ENCODE results near the gene LZTR1. TPM values are rescaled to one million over a fixed set of nuclear protein-coding genes. Genes with fewer than 3 reads are reported as not detected.

Gene LZTR1
- total RNA-seq, 1 experiment from 2014 or later = 23.4 TPM

DNA sequence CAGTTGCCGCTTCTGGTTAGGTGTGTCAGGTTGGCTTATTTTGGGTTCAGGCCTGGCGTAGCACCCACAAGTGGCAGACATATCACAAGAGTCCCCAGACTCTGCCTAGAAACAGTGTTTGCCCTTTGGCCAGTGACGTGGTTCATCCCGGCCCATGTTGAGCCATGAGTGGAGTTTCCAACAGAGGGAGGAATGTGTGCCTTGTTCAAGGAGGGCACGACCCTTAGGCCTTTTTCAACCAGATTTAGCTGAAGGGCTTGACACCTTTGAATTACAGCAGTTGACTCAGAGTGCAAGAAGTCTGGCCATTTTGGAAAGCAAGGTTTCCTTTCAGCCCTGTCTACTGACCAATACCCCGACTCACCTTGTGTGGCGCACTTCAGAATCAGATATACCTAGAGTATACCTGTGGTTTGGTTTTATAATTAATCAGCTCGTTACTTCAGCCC, 30.1 kb upstream of the LZTR1 start:
- H3K9me2 ChIP-seq (ENCODE audit: insufficient read depth) = no peaks in the 10 kb centered on the region
- no peak overlapping the region for H3K4me3 ChIP-seq
- H3K36me3 ChIP-seq (ENCODE audit: low read depth) = no peaks in the 10 kb centered on the region; the same call in 1 of the 2 replicates
- H4K20me1 ChIP-seq (ENCODE audit: insufficient read depth) = peaks cover 19% of the 10 kb centered on the region
- no peaks in the 10 kb centered on the region for H3K27me3 ChIP-seq (ENCODE audit: insufficient read depth, low read depth)
- no peak overlapping the region for H3K27ac ChIP-seq
- TF ChIP-seq EZH2 (IDR thresholded peaks at IDR 0.05; ENCODE audit: low read depth) (no peak), CTCF (conservative IDR thresholded peaks at IDR 0.05) (no peak)
- ChIA-PET CTCF (interaction anchor here (0.6 kb wide), 1 partner anchor 697 kb away, joined by 3 read pairs; no protein-coding TSS in a partner anchor), POLR2A (ENCODE audit: unreplicated experiment) (interaction anchor here (0.6 to 0.7 kb wide), 2 partner anchors 30 to 1947 kb away, joined by 4 to 10 read pairs; no protein-coding TSS in a partner anchor)
- H3K9me3 ChIP-seq (ENCODE audit: insufficient read depth, low read depth) = no peaks in the 10 kb centered on the region
- peaks cover 48% of the 10 kb centered on the region for H3F3A ChIP-seq (ENCODE audit: insufficient read depth, low read depth)
- peaks cover 74% of the 10 kb centered on the region for H3K79me2 ChIP-seq (ENCODE audit: low read depth)
- H3K4me2 ChIP-seq = no peak overlapping the region
- BruUV-seq (replicated peaks) = no TSS peak
- no peak for DNase-seq
- H3K4me1 ChIP-seq (replicated peaks; ENCODE audit: insufficient read depth) = peaks cover 9% of the 10 kb centered on the region; the same call in 1 of the 2 replicates
- H2AFZ ChIP-seq = no peak overlapping the region
- intact Hi-C loops (cut with micrococcal nuclease; ENCODE audit: unreplicated experiment) = no loop called here

DNA sequence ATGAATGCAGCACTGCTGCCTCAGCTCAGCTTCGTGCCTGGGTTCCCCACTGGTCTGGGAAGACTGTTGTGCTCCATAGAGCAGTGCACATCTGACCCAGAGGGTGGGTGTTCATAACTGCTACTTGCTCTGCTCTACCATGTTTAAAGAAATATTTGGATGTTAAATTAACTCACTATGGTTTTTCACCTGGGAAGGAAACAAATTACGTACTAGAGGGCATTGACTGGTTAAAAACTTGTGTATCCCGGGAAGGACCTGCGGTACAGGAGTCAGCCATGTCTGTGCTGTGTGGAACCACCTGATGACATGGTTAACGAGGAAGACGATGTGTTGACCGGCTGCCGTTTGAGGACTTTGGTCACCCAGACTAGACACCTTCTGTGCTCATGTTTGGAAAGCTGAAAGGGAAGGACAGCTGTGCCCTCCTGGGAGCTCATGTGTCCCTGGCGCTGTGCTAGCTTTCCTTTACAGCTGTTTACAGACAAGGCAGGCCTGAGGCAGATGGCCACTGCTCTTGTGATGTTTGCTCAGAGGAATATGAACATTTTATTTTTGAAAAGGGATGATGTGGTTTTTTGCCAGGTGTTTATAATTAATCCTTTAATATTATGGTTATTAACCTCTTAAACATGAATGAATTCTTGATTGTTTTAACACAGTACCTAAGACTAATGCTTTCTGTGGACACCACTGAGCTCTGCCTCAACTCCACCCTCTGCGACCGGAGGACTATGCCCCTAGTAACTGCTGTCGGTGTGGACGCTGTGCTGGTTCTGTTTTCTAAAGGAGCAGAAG, 29.4 kb upstream of the LZTR1 start:
- Histone ChIP-seq H3K4me1 (replicated peaks; ENCODE audit: insufficient read depth) (peaks cover 9% of the 10 kb centered on the region; the same call in 1 of the 2 replicates), H2AFZ (no peak overlapping the region), H3K27ac (no peak overlapping the region), H3K79me2 (ENCODE audit: low read depth) (peaks cover 66% of the 10 kb centered on the region), H4K20me1 (ENCODE audit: insufficient read depth) (peaks cover 14% of the 10 kb centered on the region), H3K4me2 (no peak overlapping the region), H3K4me3 (no peak overlapping the region), H3K9me2 (ENCODE audit: insufficient read depth) (no peaks in the 10 kb centered on the region), H3F3A (ENCODE audit: insufficient read depth, low read depth) (peaks cover 48% of the 10 kb centered on the region), H3K9me3 (ENCODE audit: insufficient read depth, low read depth) (no peaks in the 10 kb centered on the region), H3K36me3 (ENCODE audit: low read depth) (no peaks in the 10 kb centered on the region; the same call in 1 of the 2 replicates), H3K27me3 (ENCODE audit: insufficient read depth, low read depth) (no peaks in the 10 kb centered on the region)
- DNase-seq = no peak
- CTCF ChIA-PET = interaction anchor here (0.6 kb wide), 1 partner anchor 696 kb away, joined by 3 read pairs; no protein-coding TSS in a partner anchor
- intact Hi-C loops (cut with micrococcal nuclease; ENCODE audit: unreplicated experiment) = no loop called here
- TSS peak; percentile 6 for BruUV-seq (replicated peaks)
- no peak for TF ChIP-seq CTCF (conservative IDR thresholded peaks at IDR 0.05)
- TF ChIP-seq EZH2 (IDR thresholded peaks at IDR 0.05; ENCODE audit: low read depth) = no peak
- POLR2A ChIA-PET (ENCODE audit: unreplicated experiment) = no interaction called here

DNA sequence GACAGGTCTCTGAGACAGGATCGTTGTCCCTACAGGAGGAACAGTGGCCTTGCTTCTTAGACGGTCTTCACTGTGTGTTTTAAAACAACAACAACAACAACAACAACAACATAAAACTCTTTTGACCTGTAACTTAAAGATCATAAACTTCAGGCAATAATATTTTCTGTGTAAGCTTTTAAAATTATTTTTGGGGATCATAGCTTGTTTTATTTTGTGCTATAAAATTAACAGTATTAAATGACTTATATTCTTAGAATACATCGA, 28.8 kb upstream of the LZTR1 start:
- H3K27me3 ChIP-seq (ENCODE audit: insufficient read depth, low read depth) = no peaks in the 10 kb centered on the region
- intact Hi-C loops (cut with micrococcal nuclease; ENCODE audit: unreplicated experiment) = no loop called here
- H3K4me2 ChIP-seq = no peak overlapping the region
- TF ChIP-seq CTCF (conservative IDR thresholded peaks at IDR 0.05) = no peak
- no peak for TF ChIP-seq EZH2 (IDR thresholded peaks at IDR 0.05; ENCODE audit: low read depth)
- DNase-seq = no peak
- POLR2A ChIA-PET (ENCODE audit: unreplicated experiment) = interaction anchor here (0.7 kb wide), 1 partner anchor 72 kb away, joined by 9 read pairs; no protein-coding TSS in a partner anchor
- no peaks in the 10 kb centered on the region for H3K9me3 ChIP-seq (ENCODE audit: insufficient read depth, low read depth)
- H3K4me1 ChIP-seq (replicated peaks; ENCODE audit: insufficient read depth) = peaks cover 9% of the 10 kb centered on the region; the same call in 1 of the 2 replicates
- peaks cover 49% of the 10 kb centered on the region for H3F3A ChIP-seq (ENCODE audit: insufficient read depth, low read depth)
- H3K79me2 ChIP-seq (ENCODE audit: low read depth) = peaks cover 60% of the 10 kb centered on the region
- BruUV-seq (replicated peaks) = no TSS peak
- peaks cover 11% of the 10 kb centered on the region for H4K20me1 ChIP-seq (ENCODE audit: insufficient read depth)
- no peaks in the 10 kb centered on the region; the same call in 1 of the 2 replicates for H3K36me3 ChIP-seq (ENCODE audit: low read depth)
- CTCF ChIA-PET = no interaction called here
- H3K9me2 ChIP-seq (ENCODE audit: insufficient read depth) = no peaks in the 10 kb centered on the region
- H3K27ac ChIP-seq = peak overlapping the region; percentile 50
- H3K4me3 ChIP-seq = no peak overlapping the region
- H2AFZ ChIP-seq = no peak overlapping the region

Data from PC-9 (cell line).